Activated CD4-positive, alpha-beta T cell treated with anti-CD3 and anti-CD28 coated beads for 36 hours (primary cell): ENCODE measurements around the gene ILF2. TPM values are rescaled to one million over a fixed set of nuclear protein-coding genes. Genes with fewer than 3 reads are reported as not detected.
A peak's percentile ranks its signal among the peaks of the same experiment; 100 is the strongest.
"Not testable (repeated sequence)": the region's sequence is repeated elsewhere in the genome, so short reads cannot be mapped to it uniquely, and the experiment has no call there.

ENCODE experiments used
- ATAC-seq: fragments of 200-7000 bp; cut with Tn5 transposase; one replicate; pipeline ENCODE4 v1.10.0; 2021; ENCODE audit warnings: mild to moderate bottlenecking, moderate library complexity
- CTCF ChIA-PET: fragments of 350-600 bp; sonication (Branson Sonifier 250); formaldehyde crosslinking; loops from one replicate; lab custom pipeline; 2021; ENCODE audit warnings: antibody characterized with exemption; lab: Charles Lee
- POLR2A ChIA-PET: fragments of 350-600 bp; sonication (Branson Sonifier 250); formaldehyde crosslinking; loops from one replicate; lab custom pipeline; 2021; ENCODE audit warnings: antibody characterized with exemption, inconsistent platforms; lab: Charles Lee
- DNase-seq: peaks from one replicate; pipeline ENCODE4 v3.0.0-alpha.2; 2020
- H3K27ac Mint-ChIP-seq: one replicate; pipeline ENCODE4 v1.8.0; 2021; ENCODE audit warnings: mixed read lengths
- H3K27me3 Mint-ChIP-seq: one replicate; pipeline ENCODE4 v1.8.0; 2021; ENCODE audit warnings: mixed read lengths
- H3K36me3 Mint-ChIP-seq: one replicate; pipeline ENCODE4 v1.8.0; 2021; ENCODE audit warnings: low read depth, mixed read lengths
- H3K4me1 Mint-ChIP-seq: one replicate; pipeline ENCODE4 v1.8.0; 2021; ENCODE audit warnings: mixed read lengths
- H3K4me3 Mint-ChIP-seq: one replicate; pipeline ENCODE4 v1.8.0; 2021; ENCODE audit warnings: mild to moderate bottlenecking, moderate library complexity, mixed read lengths
- H3K9me3 Mint-ChIP-seq: one replicate; pipeline ENCODE4 v1.8.0; 2021; ENCODE audit warnings: low read depth, mixed read lengths
- intact Hi-C, 2 experiments: fragments of 100-400 bp; cut with DNase I in 1 of 2; cut with micrococcal nuclease in 1 of 2; formaldehyde crosslinking; loops; one replicate each; pipeline versions ENCODE4 v1.14.2 to v1.15.1; 2022 to 2024; cut with DNase I, micrococcal nuclease
- total RNA-seq, 2 experiments: library from RNA; stranded (reverse); gene quantifications; one replicate each; pipeline ENCODE4 v1.2.3, GENCODE V29; 2021

ILF2 gene
- total RNA-seq, 2 experiments from 2014 or later = 325 to 435 TPM

DNA sequence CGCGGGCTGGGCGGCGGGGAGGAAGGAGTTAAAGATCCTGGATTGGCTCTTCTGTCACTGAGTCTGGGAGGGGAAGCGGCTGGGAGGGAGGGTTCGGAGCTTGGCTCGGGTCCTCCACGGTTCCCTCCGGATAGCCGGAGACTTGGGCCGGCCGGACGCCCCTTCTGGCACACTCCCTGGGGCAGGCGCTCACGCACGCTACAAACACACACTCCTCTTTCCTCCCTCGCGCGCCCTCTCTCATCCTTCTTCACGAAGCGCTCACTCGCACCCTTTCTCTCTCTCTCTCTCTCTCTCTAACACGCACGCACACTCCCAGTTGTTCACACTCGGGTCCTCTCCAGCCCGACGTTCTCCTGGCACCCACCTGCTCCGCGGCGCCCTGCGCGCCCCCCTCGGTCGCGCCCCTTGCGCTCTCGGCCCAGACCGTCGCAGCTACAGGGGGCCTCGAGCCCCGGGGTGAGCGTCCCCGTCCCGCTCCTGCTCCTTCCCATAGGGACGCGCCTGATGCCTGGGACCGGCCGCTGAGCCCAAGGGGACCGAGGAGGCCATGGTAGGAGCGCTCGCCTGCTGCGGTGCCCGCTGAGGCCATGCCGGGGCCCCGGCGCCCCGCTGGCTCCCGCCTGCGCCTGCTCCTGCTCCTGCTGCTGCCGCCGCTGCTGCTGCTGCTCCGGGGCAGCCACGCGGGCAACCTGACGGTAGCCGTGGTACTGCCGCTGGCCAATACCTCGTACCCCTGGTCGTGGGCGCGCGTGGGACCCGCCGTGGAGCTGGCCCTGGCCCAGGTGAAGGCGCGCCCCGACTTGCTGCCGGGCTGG, 7.9 kb upstream of the ILF2 start, which contains the start of gene NPR1:
Gene NPR1, plus strand, starts transcription at position 170 of the 818 bp plus-strand sequence. Its CDS starts 421 bp downstream, at position 591.
- intact Hi-C loops = loop anchor here (1.0 to 10.0 kb wide), 3 partner anchors 96 to 308 kb away; partner anchors contain the start of genes RAB13 (in 1 of the 2) and SLC27A3 (in 1 of the 2)
- peak within 1 kb of the TSS; percentile 64 for H3K4me3 Mint-ChIP-seq
- DNase-seq (peak; percentile 54), ATAC-seq (peak; percentile 45)
- ChIA-PET CTCF (interaction anchor here (0.6 to 3.3 kb wide), 13 partner anchors 15 to 153 kb away, joined by 3 to 21 read pairs (median 4); partner anchors contain the start of genes INTS3 and SLC27A3), POLR2A (interaction anchor here (0.8 kb wide), 1 partner anchor 26 kb away, joined by 4 read pairs; no protein-coding TSS in a partner anchor)
- H3K27ac Mint-ChIP-seq = no peak within 1 kb of the TSS
- peaks cover 19% of the 10 kb centered on the region for H3K4me1 Mint-ChIP-seq
- peaks cover 45% of the 10 kb centered on the region for H3K27me3 Mint-ChIP-seq
- no peaks in the 10 kb centered on the region for H3K9me3 Mint-ChIP-seq
- no peaks in the 10 kb centered on the region for H3K36me3 Mint-ChIP-seq

DNA sequence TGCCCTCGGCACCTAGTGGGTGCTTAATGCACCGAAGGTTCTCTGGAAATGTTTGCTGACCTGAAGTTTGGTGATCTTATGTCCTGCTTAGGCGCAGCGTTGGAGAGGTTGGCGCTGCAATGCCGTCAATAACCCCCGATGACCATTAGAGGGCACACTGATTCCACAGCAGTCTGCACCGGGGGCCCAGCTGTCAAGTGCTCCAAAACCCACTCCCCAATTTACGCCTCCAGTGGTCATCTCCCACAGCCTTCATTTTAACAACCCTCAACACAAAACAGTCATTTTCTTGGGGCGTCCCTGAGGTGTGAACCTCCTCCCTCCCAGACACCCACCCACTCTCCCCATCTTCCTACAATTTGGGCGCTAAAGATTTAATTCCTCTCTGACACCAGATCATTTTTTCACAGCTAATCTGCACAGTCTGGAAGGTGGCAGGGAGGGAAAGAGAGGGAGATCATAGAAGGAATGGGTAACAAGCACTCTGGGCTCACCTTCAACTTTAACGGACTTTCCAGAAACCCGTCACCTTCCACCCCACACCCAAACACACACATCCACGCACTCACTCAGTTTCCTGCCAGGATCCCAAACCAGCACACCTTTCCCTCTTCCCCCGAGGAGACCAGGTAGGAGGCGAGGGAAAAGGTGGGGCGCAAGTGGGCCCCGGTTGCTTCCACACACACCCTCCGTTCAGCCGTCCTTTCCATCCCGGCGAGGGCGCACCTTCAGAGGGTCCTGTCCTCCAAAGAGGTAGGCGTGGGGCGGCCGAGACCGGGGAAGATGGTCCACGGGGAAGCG, 7.1 kb upstream of the ILF2 start:
- H3K27me3 Mint-ChIP-seq = peaks cover 43% of the 10 kb centered on the region
- H3K9me3 Mint-ChIP-seq = no peaks in the 10 kb centered on the region
- no peak overlapping the region for H3K27ac Mint-ChIP-seq
- ATAC-seq (peak; percentile 66), DNase-seq (peak; percentile 74)
- ChIA-PET POLR2A (no interaction called here), CTCF (interaction anchor here (0.6 to 3.3 kb wide), 14 partner anchors 22 to 425 kb away, joined by 3 to 21 read pairs (median 4); partner anchors contain the start of genes INTS3, RAB13 and SLC27A3)
- H3K36me3 Mint-ChIP-seq = no peaks in the 10 kb centered on the region
- peak overlapping the region; percentile 64 for H3K4me3 Mint-ChIP-seq
- intact Hi-C loops = loop anchor here (1.0 to 10.0 kb wide), 4 partner anchors 71 to 308 kb away; partner anchors contain the start of genes RAB13 (in 1 of the 2) and SLC27A3 (in 1 of the 2)
- H3K4me1 Mint-ChIP-seq = peaks cover 21% of the 10 kb centered on the region

DNA sequence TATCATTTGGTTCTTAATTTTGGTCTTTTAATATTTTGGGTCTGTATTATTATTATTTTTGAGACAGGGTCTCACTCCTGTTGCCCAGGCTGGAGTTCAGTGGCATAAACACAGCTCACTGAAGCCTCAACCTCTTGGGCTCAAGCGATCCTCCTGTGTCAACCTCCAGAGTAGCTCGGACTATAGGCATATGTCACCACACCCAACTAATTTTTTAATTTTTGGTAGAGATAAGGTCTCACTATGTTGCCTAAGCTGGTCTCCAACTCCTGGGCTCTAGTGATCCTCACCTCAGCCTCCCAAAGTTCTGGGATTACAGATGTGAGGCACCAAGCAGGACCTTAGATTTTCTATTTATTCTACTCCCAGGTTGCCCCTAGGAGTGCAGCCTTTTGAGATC, 2.7 kb upstream of the ILF2 start:
- H3K27me3 Mint-ChIP-seq = peaks cover 19% of the 10 kb centered on the region
- DNase-seq = no peak
- H3K36me3 Mint-ChIP-seq = peaks cover 19% of the 10 kb centered on the region
- peak overlapping the region; percentile 25 for H3K27ac Mint-ChIP-seq
- H3K9me3 Mint-ChIP-seq = no peaks in the 10 kb centered on the region
- intact Hi-C loops = loop anchor here in 1 of 2 experiments (5.0 to 10.0 kb wide), 3 partner anchors 101 to 509 kb away; partner anchors contain the start of gene SLC27A3
- ATAC-seq = no peak
- POLR2A ChIA-PET = no interaction called here
- H3K4me1 Mint-ChIP-seq = peaks cover 33% of the 10 kb centered on the region
- CTCF ChIA-PET = interaction anchor here (0.7 to 0.9 kb wide), 2 partner anchors 46 to 125 kb away, joined by 3 to 5 read pairs; partner anchors contain the start of gene S100A13
- H3K4me3 Mint-ChIP-seq = peak overlapping the region; percentile 10

DNA sequence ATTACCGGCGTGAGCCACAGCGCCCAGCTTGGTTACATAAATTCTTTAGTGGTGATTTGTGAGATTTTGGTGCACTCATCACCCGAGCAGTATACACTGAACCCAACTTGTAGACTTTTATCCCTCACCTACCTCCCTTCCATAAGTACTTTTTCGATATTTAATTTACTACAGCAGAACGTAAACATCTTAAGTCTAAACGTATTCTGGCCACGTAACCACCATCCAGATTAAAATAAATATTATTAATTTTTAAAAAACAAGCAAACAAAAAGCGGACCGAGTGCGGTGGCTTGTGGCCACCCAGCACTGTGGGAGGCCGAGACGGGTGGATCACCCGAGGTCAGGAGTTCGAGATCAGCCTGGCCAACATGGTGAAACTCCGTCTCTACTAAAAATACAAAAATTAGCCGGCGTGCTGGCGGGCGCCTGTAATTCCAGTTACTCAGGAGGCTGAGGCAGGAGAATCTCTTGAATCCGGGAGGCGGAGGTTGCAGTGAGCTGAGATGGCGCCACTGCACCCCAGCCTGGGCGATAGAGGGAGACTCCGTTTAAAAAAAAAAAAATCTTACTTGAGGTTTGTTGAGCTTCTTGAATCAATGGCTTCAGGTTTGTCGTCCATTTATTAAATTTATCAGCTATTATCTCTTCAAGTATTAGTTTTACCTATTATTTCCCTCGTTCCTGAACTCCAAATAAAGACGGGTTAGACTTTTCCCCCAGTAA, 998 bp upstream of the ILF2 start:
- not testable (repeated sequence) for H3K27me3 Mint-ChIP-seq, H3K9me3 Mint-ChIP-seq, H3K27ac Mint-ChIP-seq, H3K4me3 Mint-ChIP-seq
- peaks cover 36% of the 10 kb centered on the region for H3K36me3 Mint-ChIP-seq
- ATAC-seq = peak; percentile 39
- ChIA-PET CTCF (interaction anchor here (0.6 to 2.0 kb wide), 17 partner anchors 8 to 275 kb away, joined by 3 to 8 read pairs (median 4); partner anchors contain the start of genes CHTOP, DENND4B, S100A13 and S100A14), POLR2A (interaction anchor here (0.6 to 0.7 kb wide), 4 partner anchors 9 to 319 kb away, joined by 3 to 8 read pairs (median 4); no protein-coding TSS in a partner anchor)
- peak; percentile 74 for DNase-seq
- H3K4me1 Mint-ChIP-seq = peaks cover 34% of the 10 kb centered on the region
- intact Hi-C loops = loop anchor here (1.0 to 10.0 kb wide), 22 partner anchors 13 to 653 kb away; partner anchors contain the start of genes CHTOP (in 2 of the 2), RPS27 (in 2 of the 2), SNAPIN (in 2 of the 2) and ATP8B2 (in 1 of the 2)

DNA sequence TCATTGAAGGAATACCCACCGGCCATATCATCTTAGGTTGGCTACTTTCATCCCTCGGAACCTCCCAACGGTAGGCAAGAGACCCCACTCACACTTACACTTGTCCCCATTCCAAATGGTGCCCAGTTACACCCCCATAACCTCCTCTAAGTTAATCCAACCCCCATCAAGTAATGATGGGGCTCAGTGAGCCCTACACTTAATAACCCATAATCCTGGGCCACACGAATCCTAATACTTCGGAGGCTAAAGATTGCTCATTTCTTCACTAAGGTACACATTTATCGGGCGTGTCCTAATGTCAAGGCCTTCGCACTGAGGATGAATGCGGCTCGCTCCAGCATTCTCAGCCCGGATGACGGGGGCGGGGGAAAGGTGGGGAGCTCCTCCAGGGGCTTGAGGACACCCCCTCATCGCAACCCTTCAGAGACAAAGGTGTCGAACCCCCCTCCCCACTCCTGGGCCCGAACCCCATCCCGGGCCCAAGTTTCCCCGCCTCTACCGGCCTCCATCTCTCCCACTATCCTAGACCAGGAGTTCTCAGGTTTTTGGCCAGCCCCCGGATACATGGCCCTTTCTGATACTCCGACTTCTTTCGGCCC, 435 bp downstream of the ILF2 start:
- DNase-seq = peak; percentile 51
- peaks cover 45% of the 10 kb centered on the region for H3K36me3 Mint-ChIP-seq
- POLR2A ChIA-PET = interaction anchor here (0.6 to 1.5 kb wide), 2 partner anchors 37 to 353 kb away, joined by 4 to 13 read pairs; partner anchors contain the start of gene CHTOP
- intact Hi-C loops = loop anchor here (2.0 to 10.0 kb wide), 9 partner anchors 98 to 654 kb away; partner anchors contain the start of genes ATP8B2 (in 1 of the 2), DENND4B (in 1 of the 2) and SLC27A3 (in 1 of the 2)
- H3K9me3 Mint-ChIP-seq = no peaks in the 10 kb centered on the region
- H3K4me3 Mint-ChIP-seq = no peak overlapping the region
- H3K27me3 Mint-ChIP-seq = no peaks in the 10 kb centered on the region
- no peak overlapping the region for H3K27ac Mint-ChIP-seq
- CTCF ChIA-PET = no interaction called here
- peak; percentile 1 for ATAC-seq
- peaks cover 34% of the 10 kb centered on the region for H3K4me1 Mint-ChIP-seq

GRCh38 chr1:153669606-153670005, 1.2 kb downstream of the ILF2 start:
- ATAC-seq = no peak
- CTCF ChIA-PET = no interaction called here

DNA sequence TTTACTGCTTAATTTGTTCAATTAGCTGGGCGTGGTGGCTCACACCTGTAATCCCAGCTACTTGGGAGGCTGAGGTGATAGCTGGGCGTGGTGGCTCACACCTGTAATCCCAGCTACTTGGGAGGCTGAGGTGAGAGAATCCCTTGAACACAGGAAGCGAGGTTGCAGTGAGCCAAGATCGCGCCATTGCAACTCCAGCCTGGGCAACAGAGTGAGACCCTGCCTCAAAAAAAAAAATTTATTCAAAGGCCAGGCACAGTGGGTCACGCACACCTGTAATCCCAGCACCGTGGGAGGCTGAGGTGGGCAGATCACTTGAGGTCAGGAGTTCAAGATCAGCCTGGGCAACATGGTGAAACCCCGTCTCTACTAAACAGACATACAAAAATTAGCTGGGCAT, 2.1 kb downstream of the ILF2 start:
- H3K4me1 Mint-ChIP-seq = peaks cover 34% of the 10 kb centered on the region

More at GRCh38 chr1:153669606-153670005, 1.2 kb downstream of the ILF2 start:
- Mint-ChIP-seq H3K4me1 (peaks cover 34% of the 10 kb centered on the region), H3K36me3 (peaks cover 53% of the 10 kb centered on the region), H3K27me3 (no peaks in the 10 kb centered on the region), H3K4me3 (no peak overlapping the region), H3K9me3 (no peaks in the 10 kb centered on the region), H3K27ac (no peak overlapping the region)
- intact Hi-C loops = loop anchor here (2.0 to 10.0 kb wide), 9 partner anchors 97 to 655 kb away; partner anchors contain the start of genes ATP8B2 (in 1 of the 2), DENND4B (in 1 of the 2) and SLC27A3 (in 1 of the 2)
- POLR2A ChIA-PET = interaction anchor here (0.7 to 1.5 kb wide), 2 partner anchors 10 to 321 kb away, joined by 4 to 5 read pairs; partner anchors contain the start of gene SNAPIN
- DNase-seq = no peak

DNA sequence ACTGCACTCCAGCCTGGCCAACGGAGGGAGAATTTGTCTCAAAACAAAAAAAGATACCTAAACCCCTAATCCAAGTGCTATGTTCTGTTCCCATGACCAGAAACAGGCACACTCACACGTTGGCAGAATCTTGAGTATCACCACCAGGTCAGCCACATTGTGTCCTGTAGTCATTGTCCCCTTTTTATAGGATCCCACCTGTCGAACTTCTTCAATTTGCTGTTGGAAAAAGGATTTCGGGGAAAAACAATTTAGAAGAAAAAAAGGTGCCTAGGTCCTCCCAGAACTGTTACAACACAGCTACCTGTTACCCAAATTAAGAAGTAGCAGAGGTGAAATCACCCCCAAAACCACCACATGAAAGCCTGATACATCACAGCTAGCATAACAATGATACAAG, 3.4 kb downstream of the ILF2 start:
- Mint-ChIP-seq H3K4me1 (peaks cover 32% of the 10 kb centered on the region), H3K4me3 (no peak overlapping the region), H3K27me3 (no peaks in the 10 kb centered on the region), H3K9me3 (no peaks in the 10 kb centered on the region), H3K36me3 (peaks cover 68% of the 10 kb centered on the region), H3K27ac (peak overlapping the region; percentile 84)
- DNase-seq (no peak), ATAC-seq (no peak)
- CTCF ChIA-PET = interaction anchor here (0.5 to 1.4 kb wide), 7 partner anchors 11 to 320 kb away, joined by 3 to 4 read pairs (median 3); no protein-coding TSS in a partner anchor
- POLR2A ChIA-PET = interaction anchor here (0.6 to 2.0 kb wide), 4 partner anchors 18 to 332 kb away, joined by 3 to 7 read pairs (median 5); partner anchors contain the start of gene CHTOP
- intact Hi-C loops = no loop called here

More for the DNA sequence above, 2.1 kb downstream of the ILF2 start:
- DNase-seq, H3K9me3 Mint-ChIP-seq, H3K4me3 Mint-ChIP-seq, CTCF ChIA-PET, intact Hi-C loops, H3K27ac Mint-ChIP-seq, H3K27me3 Mint-ChIP-seq, ATAC-seq: not testable (repeated sequence)
- POLR2A ChIA-PET = interaction anchor here (0.6 to 1.5 kb wide), 2 partner anchors 10 to 30 kb away, joined by 3 to 4 read pairs; partner anchors contain the start of gene SNAPIN
- peaks cover 59% of the 10 kb centered on the region for H3K36me3 Mint-ChIP-seq

DNA sequence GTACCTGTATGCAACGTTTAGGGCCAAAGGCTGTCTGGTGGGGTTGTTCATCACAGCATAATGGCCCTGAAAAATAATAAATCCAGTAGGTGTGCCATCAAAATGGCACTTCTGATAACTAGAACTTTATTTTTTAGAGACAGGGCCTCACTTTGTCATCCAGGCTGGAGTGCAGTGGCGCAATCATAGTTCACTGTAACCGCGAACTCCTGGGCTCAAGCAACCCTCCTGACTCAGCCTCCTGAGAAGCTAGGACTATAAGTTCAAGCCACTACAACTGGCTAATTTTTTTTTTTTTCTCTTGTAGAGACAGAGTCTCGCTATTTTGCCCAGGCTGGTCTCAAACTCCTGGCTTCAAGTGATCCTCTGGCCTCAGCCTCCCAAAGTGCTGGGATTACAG, 7.6 kb downstream of the ILF2 start:
- intact Hi-C loops = no loop called here
- Mint-ChIP-seq H3K27ac (peak overlapping the region; percentile 47), H3K27me3 (no peaks in the 10 kb centered on the region), H3K4me3 (no peak overlapping the region), H3K9me3 (no peaks in the 10 kb centered on the region), H3K4me1 (peaks cover 22% of the 10 kb centered on the region), H3K36me3 (peaks cover 74% of the 10 kb centered on the region)
- POLR2A ChIA-PET = interaction anchor here (0.6 to 0.9 kb wide), 4 partner anchors 13 to 663 kb away, joined by 3 to 8 read pairs (median 5); no protein-coding TSS in a partner anchor
- ATAC-seq (no peak), DNase-seq (no peak)
- CTCF ChIA-PET = no interaction called here
